Loucy (cell line): ENCODE data around the gene ELL3.

Experiments
- H2AFZ ChIP-seq: fragments of 200-600 bp; sonication (generic); 2 replicates; pipeline ENCODE4 v1.6.0; 2016; ENCODE audit warnings: antibody characterized with exemption, mild to moderate bottlenecking, low read length, moderate library complexity
- H3F3A ChIP-seq: fragments of 200-600 bp; 2 replicates; pipeline ENCODE4 v1.6.0; 2016; ENCODE audit warnings: antibody characterized with exemption, low read depth, mild to moderate bottlenecking
- H3K27me3 ChIP-seq: fragments of 200-600 bp; sonication (generic); 2 replicates; pipeline ENCODE4 v1.6.1; 2014; ENCODE audit warnings: low read length, mild to moderate bottlenecking; ENCODE audit not compliant: insufficient read depth, poor library complexity, severe bottlenecking
- H3K36me3 ChIP-seq: fragments of 200-600 bp; sonication (generic); 2 replicates; pipeline ENCODE4 v1.6.1; 2016; ENCODE audit warnings: low read length; ENCODE audit not compliant: insufficient read depth
- H3K4me1 ChIP-seq: fragments of 200-600 bp; sonication (generic); 2 replicates; pipeline ENCODE4 v1.5.1; 2014; ENCODE audit warnings: low read length, mild to moderate bottlenecking; ENCODE audit not compliant: insufficient read depth, poor library complexity, severe bottlenecking
- H3K4me2 ChIP-seq: fragments of 200-600 bp; sonication (generic); 2 replicates; pipeline ENCODE4 v1.6.0; 2014; ENCODE audit warnings: antibody characterized with exemption, low read length, low read depth, mild to moderate bottlenecking; ENCODE audit not compliant: poor library complexity, severe bottlenecking
- H3K4me3 ChIP-seq: fragments of 200-600 bp; sonication (generic); 2 replicates; pipeline ENCODE4 v1.5.1; 2014; ENCODE audit warnings: low read length, mild to moderate bottlenecking, mixed read lengths; ENCODE audit not compliant: poor library complexity, severe bottlenecking
- H3K79me2 ChIP-seq: fragments of 200-600 bp; sonication (generic); 2 replicates; pipeline ENCODE4 v1.6.1; 2014; ENCODE audit warnings: low read length; ENCODE audit not compliant: insufficient read depth
- H3K9ac ChIP-seq: fragments of 200-600 bp; sonication (generic); 2 replicates; pipeline ENCODE4 v1.6.0; 2014; ENCODE audit warnings: mild to moderate bottlenecking, low read depth, low read length, moderate library complexity; ENCODE audit not compliant: poor library complexity, severe bottlenecking
- H3K9me2 ChIP-seq: fragments of 200-600 bp; sonication (generic); replicated peaks from 2 replicates; pipeline ENCODE4 v1.6.1; 2016; ENCODE audit warnings: low read depth, low read length, mixed read lengths
- H3K9me3 ChIP-seq: fragments of 200-600 bp; sonication (generic); 2 replicates; pipeline ENCODE4 v1.6.1; 2014; ENCODE audit warnings: mild to moderate bottlenecking, antibody characterized with exemption, low read length, low read depth; ENCODE audit not compliant: insufficient read depth
- H4K20me1 ChIP-seq: fragments of 200-600 bp; sonication (generic); 2 replicates; pipeline ENCODE4 v1.6.0; 2014; ENCODE audit warnings: antibody characterized with exemption, low read length, mild to moderate bottlenecking; ENCODE audit not compliant: insufficient read depth, poor library complexity, severe bottlenecking
- CTCF ChIP-seq: fragments of 200-600 bp; sonication (generic); conservative IDR thresholded peaks from 2 replicates; pipeline ENCODE4 v1.5.1; 2014; ENCODE audit warnings: mild to moderate bottlenecking, antibody characterized with exemption, low read length
- EZH2phosphoT487 ChIP-seq: fragments of 200-600 bp; IDR thresholded peaks from 2 replicates; pipeline ENCODE4 v1.6.1; 2018; ENCODE audit warnings: antibody characterized with exemption, mild to moderate bottlenecking, moderate library complexity, borderline replicate concordance

Gene ELL3

GRCh38 chr15:43777267-43777914 is 625 bp upstream of the ELL3 start:
- no peak for TF ChIP-seq EZH2phosphoT487
- peak; percentile 90 for TF ChIP-seq CTCF
- no peaks in the 10 kb centered on the region for H3K79me2 ChIP-seq

GRCh38 chr15:43776101-43776717 is 557 bp downstream of the ELL3 start:
- Histone ChIP-seq H3K27me3 (no peaks in the 10 kb centered on the region), H3K9ac (peak overlapping the region; percentile 74), H2AFZ (peak overlapping the region; percentile 93; the same call in 1 of the 2 replicates), H4K20me1 (peaks cover 9% of the 10 kb centered on the region), H3F3A (0 out of 2 replicates have a peak, but pooled peaks cover 7% of the 10 kb centered on the region), H3K36me3 (peaks cover 26% of the 10 kb centered on the region; the same call in 1 of the 2 replicates), H3K4me3 (peak overlapping the region; percentile 84), H3K9me2 (no peaks in the 10 kb centered on the region), H3K9me3 (no peaks in the 10 kb centered on the region), H3K4me1 (peaks cover 19% of the 10 kb centered on the region), H3K79me2 (no peaks in the 10 kb centered on the region), H3K4me2 (peak overlapping the region; percentile 80)
- TF ChIP-seq EZH2phosphoT487 = no peak
- no peak for TF ChIP-seq CTCF

More at GRCh38 chr15:43777267-43777914, 625 bp upstream of the ELL3 start:
- H3K9me2 ChIP-seq = no peaks in the 10 kb centered on the region
- peak overlapping the region; percentile 84 for H3K4me3 ChIP-seq
- peak overlapping the region; percentile 74 for H3K9ac ChIP-seq
- H3K9me3 ChIP-seq = no peaks in the 10 kb centered on the region
- peaks cover 19% of the 10 kb centered on the region for H3K4me1 ChIP-seq
- peak overlapping the region; percentile 93 for H2AFZ ChIP-seq
- H3K4me2 ChIP-seq = peak overlapping the region; percentile 80
- no peaks in the 10 kb centered on the region for H3K27me3 ChIP-seq
- H3K36me3 ChIP-seq = peaks cover 14% of the 10 kb centered on the region; the same call in 1 of the 2 replicates
- 0 out of 2 replicates have a peak, but pooled peaks cover 4% of the 10 kb centered on the region for H3F3A ChIP-seq
- peaks cover 9% of the 10 kb centered on the region for H4K20me1 ChIP-seq

GRCh38 chr15:43775411-43775965 is 1.3 kb downstream of the ELL3 start:
- Histone ChIP-seq H3K4me1 (peaks cover 19% of the 10 kb centered on the region), H3K4me2 (peak overlapping the region; percentile 80), H3K79me2 (no peaks in the 10 kb centered on the region), H4K20me1 (peaks cover 9% of the 10 kb centered on the region), H3K9me3 (no peaks in the 10 kb centered on the region), H3K9ac (peak overlapping the region; percentile 74), H2AFZ (no peak overlapping the region), H3K27me3 (no peaks in the 10 kb centered on the region), H3F3A (0 out of 2 replicates have a peak, but pooled peaks cover 7% of the 10 kb centered on the region), H3K36me3 (peaks cover 33% of the 10 kb centered on the region; the same call in 1 of the 2 replicates), H3K4me3 (peak overlapping the region; percentile 84), H3K9me2 (no peaks in the 10 kb centered on the region)
- TF ChIP-seq CTCF (peak; percentile 30), EZH2phosphoT487 (no peak)
